ENCODE data around the gene GALNTL6. TPM values are rescaled to one million over a fixed set of nuclear protein-coding genes. Genes with fewer than 3 reads are reported as not detected.
"Not testable (repeated sequence)": the region's sequence is repeated elsewhere in the genome, so short reads cannot be mapped to it uniquely, and the experiment has no call there.

GALNTL6 gene
- total RNA-seq, 1 donor from 2014 or later, result 0.22 TPM

- ATAC-seq; intact Hi-C loops (cut with DNase I); DNase-seq (ENCODE audit: low spot score): not testable (repeated sequence)
These were observed 1208.8 kb downstream of the GALNTL6 start for GRCh38 chr4:173021746-173022573.

DNA sequence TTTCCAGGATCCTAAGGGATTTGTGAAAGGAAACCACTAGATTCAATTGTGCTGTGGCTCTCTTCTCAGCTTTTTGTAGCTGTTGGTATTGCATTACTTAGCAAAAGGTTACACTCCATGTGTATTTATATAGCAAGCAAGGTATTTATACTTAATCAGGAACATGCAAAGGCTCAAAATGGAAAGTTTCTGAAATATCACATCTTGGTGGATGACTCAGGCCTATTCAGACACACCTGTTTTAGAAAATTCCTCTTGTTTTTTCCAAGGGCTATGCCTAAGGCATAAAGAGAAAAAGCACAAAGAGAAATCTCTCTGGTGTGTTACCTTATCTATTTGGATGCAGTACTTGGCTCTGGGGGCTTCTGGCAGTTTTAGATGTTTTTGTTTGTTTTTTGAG is 1211.0 kb downstream of the GALNTL6 start:
- intact Hi-C loops (cut with DNase I), result no loop called here
- ATAC-seq, result no peak
- no peak for DNase-seq (ENCODE audit: low spot score)

GRCh38 chr4:173025131-173025530 is 1211.9 kb downstream of the GALNTL6 start:
- ATAC-seq (peak; percentile 79), DNase-seq (ENCODE audit: low spot score) (no peak)
- intact Hi-C loops (cut with DNase I), result no loop called here

GRCh38 chr4:173037242-173037641 is 1224.0 kb downstream of the GALNTL6 start:
- ATAC-seq, result no peak
- no peak for DNase-seq (ENCODE audit: low spot score)
- intact Hi-C loops (cut with DNase I), result no loop called here

GRCh38 chr4:173038192-173038896 is 1225.1 kb downstream of the GALNTL6 start:
- ATAC-seq, result peak; percentile 18
- no peak for DNase-seq (ENCODE audit: low spot score)
- intact Hi-C loops (cut with DNase I), result no loop called here

- intact Hi-C loops (cut with DNase I), result no loop called here
- ATAC-seq (peak; percentile 89), DNase-seq (ENCODE audit: low spot score) (no peak)
These were observed 1226.7 kb downstream of the GALNTL6 start for GRCh38 chr4:173039617-173040577.

DNA sequence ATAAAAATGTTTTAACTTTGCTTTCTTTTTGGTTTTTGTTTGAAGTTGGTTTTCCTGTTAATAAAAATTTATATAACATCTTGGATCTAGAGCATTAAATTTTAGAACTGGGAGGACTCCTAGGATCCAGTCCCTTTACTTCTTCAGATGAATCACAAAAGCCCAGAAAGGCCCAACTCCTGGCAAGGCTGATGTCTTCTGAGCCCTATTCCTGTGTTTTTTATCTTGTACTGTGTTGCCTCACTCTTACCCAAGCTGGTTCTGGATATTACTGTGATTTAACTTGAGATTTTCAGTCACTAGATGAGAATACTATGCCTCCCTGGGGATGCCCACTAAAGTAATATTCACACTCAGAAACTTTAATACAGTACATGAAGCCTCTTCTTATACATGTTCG is 1228.3 kb downstream of the GALNTL6 start:
- intact Hi-C loops (cut with DNase I), result no loop called here
- no peak for ATAC-seq

DNA sequence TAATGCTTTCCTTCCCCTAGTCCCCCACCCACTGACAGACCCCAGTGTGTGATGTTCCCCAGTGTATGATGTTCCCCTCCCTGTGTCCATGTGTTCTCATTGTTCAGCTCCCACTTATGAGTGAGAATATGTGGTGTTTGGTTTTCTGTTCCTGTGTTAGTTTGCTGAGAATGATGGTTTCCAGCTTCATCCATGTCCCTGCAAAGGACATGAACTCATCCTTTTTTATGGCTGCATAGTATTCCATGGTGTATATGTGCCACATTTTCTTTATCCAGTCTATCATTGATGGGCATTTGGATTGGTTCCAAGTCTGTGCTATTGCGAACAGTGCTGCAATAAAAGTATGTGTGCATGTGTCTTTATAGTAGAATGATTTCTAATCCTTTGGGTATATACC is 1228.9 kb downstream of the GALNTL6 start:
- intact Hi-C loops (cut with DNase I); ATAC-seq; DNase-seq (ENCODE audit: low spot score): not testable (repeated sequence)

More for the DNA sequence above, 1228.3 kb downstream of the GALNTL6 start:
- no peak for DNase-seq (ENCODE audit: low spot score)

GRCh38 chr4:173044340-173044739 is 1231.1 kb downstream of the GALNTL6 start:
- ATAC-seq (no peak), DNase-seq (ENCODE audit: low spot score) (no peak)
- intact Hi-C loops (cut with DNase I), result no loop called here

DNA sequence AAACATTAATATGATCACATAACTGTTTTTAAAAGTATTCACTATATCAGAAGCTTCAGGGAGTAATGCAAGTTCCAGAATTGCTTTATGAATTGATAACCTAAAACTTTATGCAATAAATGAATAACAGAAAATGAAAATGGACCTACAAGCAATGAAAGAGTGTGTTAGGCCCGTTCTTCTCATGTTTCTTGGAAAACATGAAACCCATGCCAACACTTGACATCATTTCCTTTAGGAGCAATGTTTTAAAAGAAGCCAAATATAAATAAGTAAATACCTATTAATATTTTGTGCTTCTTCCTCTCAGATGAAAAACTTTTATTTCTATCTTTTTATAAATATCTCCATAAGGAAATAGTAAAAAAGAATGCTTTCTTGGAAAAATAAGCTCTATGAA is 1232.4 kb downstream of the GALNTL6 start:
- DNase-seq (ENCODE audit: low spot score) (no peak), ATAC-seq (no peak)
- intact Hi-C loops (cut with DNase I), result no loop called here

GRCh38 chr4:173046144-173046543 is 1232.9 kb downstream of the GALNTL6 start:
- intact Hi-C loops (cut with DNase I), result no loop called here
- no peak for ATAC-seq

DNA sequence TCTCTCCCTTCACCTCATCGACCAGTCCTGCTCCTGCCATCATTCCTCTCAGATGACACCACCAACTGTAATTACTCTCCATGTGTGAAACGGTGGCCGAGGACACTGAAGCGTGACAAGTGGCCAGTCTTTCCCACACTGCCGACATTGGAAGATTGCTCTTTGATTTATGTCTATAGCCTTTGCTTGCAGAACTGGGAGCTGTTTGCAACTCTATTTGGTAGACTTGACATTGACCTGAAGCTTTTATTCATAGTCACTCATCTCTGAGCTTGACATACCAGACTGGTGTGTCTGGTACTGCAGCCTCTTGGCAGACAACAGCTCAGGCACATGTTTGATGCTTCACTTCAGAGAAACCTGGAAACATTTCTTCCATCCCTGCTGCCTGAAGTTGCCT is 1233.6 kb downstream of the GALNTL6 start:
- no peak for ATAC-seq

More at GRCh38 chr4:173046144-173046543, 1232.9 kb downstream of the GALNTL6 start:
- no peak for DNase-seq (ENCODE audit: low spot score)

DNA sequence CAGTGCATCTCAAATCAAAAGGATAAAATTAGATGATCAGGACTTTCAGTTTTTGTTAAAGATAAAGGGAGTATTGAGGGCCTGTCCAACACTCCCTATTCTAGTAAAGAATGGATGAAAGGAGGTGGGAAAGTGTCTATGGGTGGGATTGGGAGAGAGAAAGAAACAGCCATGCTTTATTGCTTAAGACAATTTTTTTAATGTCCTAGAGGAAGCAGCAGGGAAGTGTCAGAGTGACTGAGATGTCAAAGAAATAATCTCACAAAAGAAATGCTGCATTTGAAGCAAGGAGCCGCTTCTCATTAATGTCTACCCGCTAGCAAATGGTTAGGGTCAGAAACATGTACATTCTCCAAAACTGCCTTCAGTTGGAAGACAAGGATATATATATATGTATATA is 1238.0 kb downstream of the GALNTL6 start:
- intact Hi-C loops (cut with DNase I), result no loop called here
- ATAC-seq (no peak), DNase-seq (ENCODE audit: low spot score) (no peak)

More for the DNA sequence above, 1233.6 kb downstream of the GALNTL6 start:
- intact Hi-C loops (cut with DNase I), result no loop called here
- no peak for DNase-seq (ENCODE audit: low spot score)

DNA sequence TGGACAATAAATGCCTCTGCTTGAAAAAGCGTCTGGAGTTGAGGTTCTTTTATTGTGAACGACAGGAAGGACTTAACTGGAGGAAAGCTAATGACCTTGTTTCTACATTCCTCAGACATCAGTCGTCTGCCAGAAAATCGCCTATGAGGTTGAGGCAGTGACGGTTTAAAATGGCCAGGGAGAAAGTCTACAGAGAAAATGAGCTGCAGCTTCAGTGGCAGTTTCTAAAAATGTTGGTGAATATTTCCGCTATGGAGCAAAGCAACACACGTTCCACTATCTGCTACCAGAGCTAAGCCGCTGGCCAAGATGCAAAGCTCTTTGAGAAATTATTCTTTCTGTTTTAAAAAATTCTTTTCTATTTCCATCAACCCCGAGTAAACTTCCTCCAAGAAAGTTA is 1238.5 kb downstream of the GALNTL6 start:
- intact Hi-C loops (cut with DNase I), result no loop called here
- no peak for ATAC-seq
- no peak for DNase-seq (ENCODE audit: low spot score)

GRCh38 chr4:173052439-173052838 is 1239.2 kb downstream of the GALNTL6 start:
- no peak for DNase-seq (ENCODE audit: low spot score)
- ATAC-seq, result no peak
- intact Hi-C loops (cut with DNase I), result no loop called here

DNA sequence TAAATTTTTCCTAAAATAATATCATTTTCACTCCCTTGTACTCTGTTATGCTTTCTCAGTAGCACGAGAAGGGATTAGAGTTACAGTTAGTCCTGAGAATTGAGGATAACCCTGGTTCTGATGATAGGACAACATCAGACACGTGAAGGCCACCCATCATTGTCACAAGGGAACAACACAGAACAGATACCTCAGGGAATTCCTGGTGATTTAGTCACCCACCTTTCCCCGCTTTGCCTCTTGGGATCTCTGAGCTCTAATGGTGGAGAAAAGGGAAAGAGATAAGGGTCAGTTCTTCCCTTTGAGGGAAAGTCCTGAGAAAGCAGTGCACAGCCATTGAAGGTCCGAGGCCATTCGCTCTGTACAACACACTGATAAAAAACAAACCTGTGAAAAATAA is 1243.1 kb downstream of the GALNTL6 start:
- DNase-seq (ENCODE audit: low spot score), result no peak
- intact Hi-C loops (cut with DNase I), result no loop called here
- no peak for ATAC-seq

DNA sequence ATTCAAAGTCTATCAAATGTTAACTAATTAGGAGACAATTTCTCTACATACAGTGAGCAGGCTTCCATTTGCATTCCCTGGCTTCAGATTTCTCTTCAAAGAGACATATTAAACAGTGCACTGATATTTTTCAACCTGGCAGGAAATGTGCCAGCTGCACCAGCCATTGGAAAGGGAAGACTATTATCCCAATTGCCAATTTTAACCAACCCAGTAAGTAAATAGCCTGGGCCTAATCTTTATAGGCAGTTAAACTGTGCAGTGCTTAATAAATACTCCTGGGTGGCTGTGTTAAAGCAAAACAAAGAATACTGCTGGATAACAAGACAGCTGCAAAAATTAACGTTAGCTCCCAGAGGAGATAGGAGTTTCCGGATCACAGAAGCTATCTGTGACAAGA is 1243.5 kb downstream of the GALNTL6 start:
- DNase-seq (ENCODE audit: low spot score) (no peak), ATAC-seq (peak; percentile 42)
- intact Hi-C loops (cut with DNase I), result no loop called here

DNA sequence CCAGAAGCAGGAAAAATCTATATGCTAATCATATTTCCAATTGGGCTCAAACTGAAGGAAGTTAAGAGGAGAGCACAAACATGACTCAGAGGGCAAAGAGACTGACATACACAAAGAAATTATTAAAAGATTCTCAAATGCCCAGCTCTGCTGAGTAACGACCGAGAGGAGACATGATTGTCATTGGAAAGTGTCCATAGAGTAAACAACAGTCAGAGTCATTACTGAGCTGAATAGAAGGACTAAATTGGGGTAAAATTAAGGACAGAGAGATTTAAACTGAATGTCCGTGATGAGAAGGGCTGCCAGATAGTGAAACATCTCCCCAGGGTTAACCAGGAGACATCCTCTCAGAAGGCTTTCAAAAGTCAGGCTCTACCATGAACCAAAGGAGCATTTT is 1244.2 kb downstream of the GALNTL6 start:
- no peak for DNase-seq (ENCODE audit: low spot score)
- intact Hi-C loops (cut with DNase I), result no loop called here
- peak; percentile 72 for ATAC-seq

GRCh38 chr4:173057901-173058300 is 1244.7 kb downstream of the GALNTL6 start:
- DNase-seq (ENCODE audit: low spot score) (no peak), ATAC-seq (peak; percentile 38)
- intact Hi-C loops (cut with DNase I), result no loop called here
